Neutrophil (primary cell): ENCODE data around the gene CDH13.

Source experiments
- H3K27ac ChIP-seq: fragments of 200-600 bp; sonication (generic); 2 replicates; pipeline ENCODE4 v1.5.1; 2016; ENCODE audit warnings: mild to moderate bottlenecking, moderate library complexity
- H3K27me3 ChIP-seq: fragments of 200-600 bp; sonication (generic); 2 replicates; pipeline ENCODE4 v1.6.0; 2016; ENCODE audit warnings: mild to moderate bottlenecking
- H3K36me3 ChIP-seq: fragments of 200-600 bp; sonication (generic); 2 replicates; pipeline ENCODE4 v1.5.1; 2017
- H3K4me1 ChIP-seq, 2 experiments: fragments of 200-600 bp in 1 of 2; sonication (generic) in 1 of 2; 1 replicate in 1 of 2; 2 replicates in 1 of 2; pipeline versions ENCODE4 v1.5.1 to v1.6.1; 2013 to 2016; ENCODE audit warnings: low read depth in 1 of 2, low read length in 1 of 2, mild to moderate bottlenecking in 1 of 2, moderate library complexity in 1 of 2; ENCODE audit not compliant: control insufficient read depth in 1 of 2, insufficient read depth in 1 of 2
- H3K4me3 ChIP-seq, 2 experiments: fragments of 200-600 bp in 1 of 2; sonication (generic) in 1 of 2; 1 replicate in 1 of 2; 2 replicates in 1 of 2; pipeline ENCODE4 v1.5.1; 2013 to 2016; ENCODE audit warnings: low read depth in 1 of 2, low read length in 1 of 2, mild to moderate bottlenecking in 1 of 2, moderate library complexity in 1 of 2
- H3K9me3 ChIP-seq: fragments of 200-600 bp; sonication (generic); 2 replicates; pipeline ENCODE4 v1.5.1; 2016
- TF ChIP-seq, protein P1 (sequence below): fragments of 200-600 bp; sonication (generic); IDR thresholded peaks from 2 replicates; pipeline ENCODE4 v1.5.1; 2016; ENCODE audit warnings: antibody characterized with exemption

Gene CDH13

DNA sequence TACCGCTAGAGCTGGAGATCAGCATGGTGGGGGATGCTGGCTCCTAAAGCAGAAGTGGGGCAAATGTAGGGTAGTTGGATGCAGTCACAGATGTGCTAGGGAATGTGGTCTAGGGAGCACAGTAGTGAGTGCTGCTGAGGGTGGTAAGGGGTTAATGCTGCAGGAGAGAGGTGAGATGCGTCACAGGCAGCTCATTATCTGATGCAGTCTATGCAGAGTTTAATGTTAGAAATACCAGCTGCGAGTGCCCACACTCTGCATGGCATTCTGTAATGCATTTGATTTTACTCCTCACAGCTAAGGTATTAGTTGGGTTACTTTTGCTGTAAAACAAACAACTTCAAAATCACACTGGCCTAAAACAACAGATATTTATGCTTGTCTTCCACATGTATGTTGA is 689.7 kb downstream of the CDH13 start:
- H3K4me1 ChIP-seq, result no peaks in the 10 kb centered on the region
- TF ChIP-seq, protein P1, sequence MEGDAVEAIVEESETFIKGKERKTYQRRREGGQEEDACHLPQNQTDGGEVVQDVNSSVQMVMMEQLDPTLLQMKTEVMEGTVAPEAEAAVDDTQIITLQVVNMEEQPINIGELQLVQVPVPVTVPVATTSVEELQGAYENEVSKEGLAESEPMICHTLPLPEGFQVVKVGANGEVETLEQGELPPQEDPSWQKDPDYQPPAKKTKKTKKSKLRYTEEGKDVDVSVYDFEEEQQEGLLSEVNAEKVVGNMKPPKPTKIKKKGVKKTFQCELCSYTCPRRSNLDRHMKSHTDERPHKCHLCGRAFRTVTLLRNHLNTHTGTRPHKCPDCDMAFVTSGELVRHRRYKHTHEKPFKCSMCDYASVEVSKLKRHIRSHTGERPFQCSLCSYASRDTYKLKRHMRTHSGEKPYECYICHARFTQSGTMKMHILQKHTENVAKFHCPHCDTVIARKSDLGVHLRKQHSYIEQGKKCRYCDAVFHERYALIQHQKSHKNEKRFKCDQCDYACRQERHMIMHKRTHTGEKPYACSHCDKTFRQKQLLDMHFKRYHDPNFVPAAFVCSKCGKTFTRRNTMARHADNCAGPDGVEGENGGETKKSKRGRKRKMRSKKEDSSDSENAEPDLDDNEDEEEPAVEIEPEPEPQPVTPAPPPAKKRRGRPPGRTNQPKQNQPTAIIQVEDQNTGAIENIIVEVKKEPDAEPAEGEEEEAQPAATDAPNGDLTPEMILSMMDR, result no peak
- no peaks in the 10 kb centered on the region for H3K36me3 ChIP-seq
- H3K4me3 ChIP-seq, result no peak overlapping the region
- H3K9me3 ChIP-seq, result no peaks in the 10 kb centered on the region
- H3K27ac ChIP-seq, result no peak overlapping the region
- no peaks in the 10 kb centered on the region for H3K27me3 ChIP-seq

DNA sequence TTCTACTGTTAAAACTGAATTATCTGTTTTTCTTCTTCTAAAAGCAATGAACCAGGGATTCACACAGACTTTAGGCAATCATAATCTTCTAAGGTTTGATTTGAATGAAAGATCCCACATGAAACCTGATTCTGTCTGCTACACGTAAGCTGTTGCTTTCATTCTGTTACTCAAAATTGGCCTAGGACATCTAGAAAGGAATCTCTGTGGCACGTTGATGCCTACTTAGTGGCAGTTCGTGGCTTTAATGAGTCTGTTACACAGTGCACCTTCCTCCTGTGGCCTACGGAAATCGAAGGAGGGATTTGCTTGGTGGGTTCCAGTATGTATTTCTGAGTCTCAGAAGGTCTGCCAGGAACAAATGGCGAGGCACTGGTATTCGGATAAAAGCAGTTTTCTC is 691.6 kb downstream of the CDH13 start:
- Histone ChIP-seq H3K27me3 (no peaks in the 10 kb centered on the region), H3K27ac (no peak overlapping the region), H3K36me3 (no peaks in the 10 kb centered on the region), H3K9me3 (no peaks in the 10 kb centered on the region), H3K4me3 (no peak overlapping the region), H3K4me1 (no peaks in the 10 kb centered on the region)
- TF ChIP-seq, protein P1, result no peak

DNA sequence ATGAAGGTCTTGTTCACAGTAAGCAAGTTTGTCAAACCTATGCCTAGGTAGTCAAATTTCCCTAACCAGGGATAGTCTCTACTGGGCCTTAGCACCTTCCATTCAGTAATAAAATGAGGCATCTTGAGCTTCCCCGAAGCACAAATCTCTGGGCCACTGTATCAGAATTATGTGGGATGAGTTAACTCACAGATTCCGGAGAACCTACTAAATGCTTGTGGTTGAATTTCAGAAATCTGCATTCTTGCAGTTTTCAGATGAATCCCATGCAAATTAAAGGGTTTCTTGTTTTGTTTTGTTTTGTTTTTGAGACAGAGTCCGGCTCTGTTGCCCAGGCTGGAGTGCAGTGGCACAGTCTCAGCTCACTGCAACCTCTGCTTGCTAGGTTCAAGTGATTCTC is 702.2 kb downstream of the CDH13 start:
- Histone ChIP-seq H3K36me3 (no peaks in the 10 kb centered on the region), H3K27me3 (no peaks in the 10 kb centered on the region), H3K4me3 (no peak overlapping the region), H3K9me3 (no peaks in the 10 kb centered on the region), H3K4me1 (no peaks in the 10 kb centered on the region), H3K27ac (no peak overlapping the region)
- TF ChIP-seq, protein P1, result no peak

DNA sequence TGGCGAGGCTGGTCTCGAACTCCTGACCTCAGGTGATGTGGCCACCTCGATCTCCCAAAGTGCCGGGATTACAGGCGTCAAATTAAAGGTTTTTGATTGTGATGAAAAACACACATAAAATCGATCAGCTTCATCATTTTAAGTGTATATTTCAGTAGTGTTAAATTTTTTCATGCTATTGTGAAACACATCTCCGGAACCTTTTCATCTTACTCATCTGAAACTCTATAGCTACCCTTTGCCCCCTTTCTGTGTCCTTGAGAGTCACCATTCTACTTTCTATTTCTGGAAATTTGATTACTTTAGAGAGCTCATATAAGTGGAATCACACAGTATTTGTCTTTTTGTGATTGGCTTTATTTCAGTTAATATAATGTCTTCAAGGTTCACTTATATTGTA is 702.7 kb downstream of the CDH13 start:
- no peaks in the 10 kb centered on the region for H3K27me3 ChIP-seq
- TF ChIP-seq, protein P1, result no peak
- no peaks in the 10 kb centered on the region for H3K9me3 ChIP-seq
- H3K4me1 ChIP-seq, result no peaks in the 10 kb centered on the region
- no peak overlapping the region for H3K4me3 ChIP-seq
- no peaks in the 10 kb centered on the region for H3K36me3 ChIP-seq
- no peak overlapping the region for H3K27ac ChIP-seq

DNA sequence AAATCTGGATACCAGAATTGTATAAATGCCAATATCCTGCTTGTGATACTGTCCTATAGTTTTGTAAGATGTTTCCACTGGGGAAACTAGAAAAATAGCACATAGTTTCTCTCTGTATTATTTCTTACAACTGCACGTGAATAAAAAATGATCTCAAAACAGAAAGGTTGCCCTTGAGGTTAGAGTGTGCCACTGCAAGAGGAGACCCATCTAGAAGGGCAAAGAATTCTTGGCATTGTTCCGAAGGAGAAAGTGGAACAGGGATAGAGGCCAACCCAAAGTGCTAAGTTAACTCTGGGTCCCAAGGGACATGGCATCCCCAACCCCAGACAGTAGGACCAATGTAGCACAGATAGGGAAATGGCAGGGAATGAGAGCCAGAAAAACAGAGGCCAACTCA is 703.5 kb downstream of the CDH13 start:
- H3K4me3 ChIP-seq, result no peak overlapping the region
- no peaks in the 10 kb centered on the region for H3K4me1 ChIP-seq
- TF ChIP-seq, protein P1, result no peak
- no peaks in the 10 kb centered on the region for H3K27me3 ChIP-seq
- H3K36me3 ChIP-seq, result no peaks in the 10 kb centered on the region
- no peaks in the 10 kb centered on the region for H3K9me3 ChIP-seq
- no peak overlapping the region for H3K27ac ChIP-seq

DNA sequence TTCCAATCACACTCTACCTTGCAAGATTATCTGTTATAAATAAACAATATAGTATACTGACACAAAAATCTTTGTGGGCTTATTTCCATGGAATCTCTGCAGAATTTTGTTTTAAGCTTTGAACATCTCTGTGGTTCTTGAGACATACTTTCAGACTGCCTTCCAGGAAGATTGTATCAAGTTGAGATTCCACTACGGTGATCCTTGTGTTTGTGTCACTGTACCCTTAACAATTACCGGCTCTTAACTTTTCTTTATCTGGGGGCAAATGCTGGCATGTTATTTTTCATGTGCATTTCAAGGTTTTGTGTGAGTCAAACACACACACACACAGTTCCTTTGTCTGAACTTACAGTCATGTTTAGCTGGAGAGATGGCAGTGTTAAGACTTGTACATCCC is 708.3 kb downstream of the CDH13 start:
- H3K27ac ChIP-seq, result no peak overlapping the region
- no peaks in the 10 kb centered on the region for H3K4me1 ChIP-seq
- no peaks in the 10 kb centered on the region for H3K36me3 ChIP-seq
- no peaks in the 10 kb centered on the region for H3K9me3 ChIP-seq
- no peak overlapping the region for H3K4me3 ChIP-seq
- H3K27me3 ChIP-seq, result no peaks in the 10 kb centered on the region
- TF ChIP-seq, protein P1, result no peak
